GM18526 (cell line): ENCODE measurements around the gene SOBP.

Experiments
- POLR2A ChIP-seq: IDR thresholded peaks from 3 replicates; pipeline ENCODE4 v1.6.1; 2011; ENCODE audit not compliant: insufficient read length; ENCODE audit errors: extremely low read depth

The SOBP gene

GRCh38 chr6:107470364-107470763 is 19.6 kb upstream of the SOBP start:
- no peak for TF ChIP-seq POLR2A

GRCh38 chr6:107473660-107474059 is 16.3 kb upstream of the SOBP start:
- TF ChIP-seq POLR2A, result no peak

DNA sequence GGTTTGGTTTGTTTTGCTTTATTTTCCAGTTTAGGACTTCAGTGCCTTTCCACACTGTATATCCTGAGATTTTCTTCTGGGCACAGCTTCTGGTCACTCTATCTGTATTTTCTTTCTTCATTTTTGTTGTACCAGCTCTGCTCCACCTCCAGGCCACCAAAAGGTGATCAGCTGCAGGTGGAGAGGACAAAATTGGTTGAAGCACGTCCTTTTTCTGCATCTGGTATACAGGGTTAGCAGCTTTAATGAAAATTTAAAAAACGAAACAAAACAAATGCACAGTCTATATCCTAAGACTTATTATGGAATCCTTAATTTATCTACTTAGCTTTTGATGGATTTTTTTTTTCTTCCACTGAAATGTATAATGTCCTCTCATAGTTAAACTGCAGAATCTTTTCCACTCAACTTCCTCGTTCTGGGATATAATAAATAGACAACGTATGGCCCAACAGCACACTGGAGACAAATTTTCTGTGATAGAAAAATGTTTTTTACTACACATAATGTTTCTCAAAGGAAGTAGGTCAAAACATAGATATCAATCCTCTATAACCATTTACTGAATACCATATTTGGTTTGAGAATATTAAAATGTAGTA is 10.7 kb upstream of the SOBP start:
- no peak for TF ChIP-seq POLR2A

DNA sequence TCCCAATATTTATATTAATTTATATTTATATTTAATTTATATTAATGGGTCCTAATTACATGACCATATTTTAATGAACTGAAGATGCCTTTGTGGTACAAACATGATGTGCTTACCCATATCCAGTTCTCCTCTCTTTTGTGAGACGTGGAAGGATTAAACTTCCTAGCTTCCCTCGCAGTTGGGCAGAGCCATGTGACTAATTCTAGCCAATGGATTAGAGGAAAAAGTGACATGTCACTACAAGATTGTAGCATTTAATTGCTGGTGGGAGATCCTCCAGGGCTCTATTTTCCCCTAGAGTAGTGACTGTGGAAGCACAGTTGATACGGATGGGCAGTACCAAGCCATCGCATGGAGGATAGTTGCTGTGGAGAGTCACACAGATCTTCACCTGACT is 4.8 kb upstream of the SOBP start:
- no peak for TF ChIP-seq POLR2A

DNA sequence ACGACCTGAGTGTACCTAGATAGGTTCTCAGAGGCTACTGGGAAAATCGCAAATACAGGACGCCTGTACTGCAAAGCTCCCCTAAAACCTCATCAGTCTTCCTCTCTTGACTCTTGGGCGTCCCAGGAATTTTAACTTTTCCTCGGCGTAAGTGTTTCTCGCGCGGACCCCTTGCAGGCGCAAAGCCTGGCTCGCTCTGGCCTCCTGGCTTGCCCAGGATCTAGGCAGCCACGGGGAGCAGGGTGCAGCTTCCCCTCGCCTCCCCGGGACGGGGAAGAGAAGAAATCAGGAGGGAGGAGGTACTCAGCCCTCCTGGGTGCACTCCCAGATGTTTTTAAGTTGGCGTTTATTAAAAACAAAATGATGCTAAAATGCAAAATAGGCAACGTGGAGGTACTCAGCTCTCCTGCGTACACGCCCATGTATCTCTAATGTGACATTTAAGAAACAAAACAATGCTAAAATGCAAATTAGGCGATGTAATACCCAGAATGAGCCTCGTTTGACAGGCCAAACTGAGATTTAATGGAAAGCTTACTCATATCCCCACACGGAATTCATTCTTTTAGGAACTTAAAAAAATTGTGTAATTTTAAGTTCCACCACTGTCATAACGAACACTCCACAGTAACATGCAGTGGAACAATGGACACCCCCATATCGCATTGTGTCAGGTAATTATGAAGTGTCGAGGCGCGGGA is 1.6 kb upstream of the SOBP start:
- TF ChIP-seq POLR2A, result no peak

- TF ChIP-seq POLR2A, result no peak
These were observed 862 bp upstream of the SOBP start for GRCh38 chr6:107488875-107489635.

GRCh38 chr6:107490566-107491137 is 735 bp downstream of the SOBP start:
- TF ChIP-seq POLR2A, result no peak

GRCh38 chr6:107491138-107491609 is 1.3 kb downstream of the SOBP start:
- TF ChIP-seq POLR2A, result no peak

DNA sequence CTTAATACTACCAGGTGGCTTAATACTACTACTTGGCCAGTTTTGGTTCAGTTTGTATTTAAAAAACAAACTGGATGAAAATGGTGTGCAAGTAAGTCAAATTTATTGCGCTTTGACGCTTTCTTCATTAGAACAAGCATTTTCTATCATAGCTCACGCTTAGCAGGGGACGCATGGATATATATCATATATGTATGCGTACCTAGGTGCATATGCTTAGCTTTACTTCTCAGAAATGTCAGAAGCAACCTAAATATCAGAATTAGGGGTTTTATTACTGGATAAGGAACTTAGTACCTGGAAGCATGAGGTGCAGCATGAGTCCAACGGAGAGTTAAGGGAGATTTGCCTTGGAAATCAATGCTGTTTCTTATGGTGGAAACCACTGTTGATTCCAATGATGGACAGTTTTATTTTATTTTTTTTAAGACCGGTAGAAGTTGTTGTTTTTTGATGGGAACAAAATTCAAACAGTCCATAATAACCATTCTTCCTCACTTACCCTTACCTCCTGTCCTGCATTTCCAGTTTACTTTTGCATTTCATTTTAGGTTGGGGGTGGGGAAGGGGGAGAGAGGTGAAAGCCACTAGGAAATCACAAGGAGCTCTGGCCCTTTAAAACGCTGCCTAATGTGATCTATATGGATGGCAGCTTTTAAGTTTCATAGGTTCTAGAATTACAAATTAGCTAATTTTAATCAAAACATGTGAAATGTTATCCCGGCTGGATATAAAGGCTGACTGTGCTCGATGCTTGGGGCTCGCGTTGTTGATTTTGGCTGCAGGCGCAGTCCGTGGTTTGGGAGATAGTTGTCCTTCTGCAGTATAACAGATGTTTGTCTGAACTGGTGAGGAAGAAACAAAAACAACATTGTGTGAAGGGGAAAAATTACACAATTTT is 2.1 kb downstream of the SOBP start:
- no peak for TF ChIP-seq POLR2A

- no peak for TF ChIP-seq POLR2A
These were observed 3.5 kb downstream of the SOBP start for GRCh38 chr6:107493158-107494057.

DNA sequence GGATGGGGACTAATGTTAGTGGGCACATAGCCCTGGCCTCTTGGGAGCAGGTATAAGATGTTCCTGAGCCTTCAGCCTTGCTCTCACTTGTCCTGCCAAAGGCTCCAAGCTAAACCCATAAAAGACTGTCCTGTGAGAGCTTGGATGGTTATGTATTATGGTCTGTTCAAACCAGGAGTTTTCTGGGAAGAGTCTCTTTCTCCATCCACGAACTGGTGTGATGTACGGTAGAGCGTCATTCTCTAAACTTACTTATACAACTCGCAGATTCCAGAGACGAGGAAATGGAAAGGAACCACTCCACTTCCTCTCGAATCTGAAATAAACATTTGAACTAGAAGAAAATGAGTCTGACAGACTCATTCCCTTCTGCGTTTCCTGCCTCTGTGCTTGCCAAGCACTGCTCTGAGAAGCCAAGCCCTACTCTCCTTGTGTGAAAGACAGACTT is 5.3 kb downstream of the SOBP start:
- TF ChIP-seq POLR2A, result no peak

DNA sequence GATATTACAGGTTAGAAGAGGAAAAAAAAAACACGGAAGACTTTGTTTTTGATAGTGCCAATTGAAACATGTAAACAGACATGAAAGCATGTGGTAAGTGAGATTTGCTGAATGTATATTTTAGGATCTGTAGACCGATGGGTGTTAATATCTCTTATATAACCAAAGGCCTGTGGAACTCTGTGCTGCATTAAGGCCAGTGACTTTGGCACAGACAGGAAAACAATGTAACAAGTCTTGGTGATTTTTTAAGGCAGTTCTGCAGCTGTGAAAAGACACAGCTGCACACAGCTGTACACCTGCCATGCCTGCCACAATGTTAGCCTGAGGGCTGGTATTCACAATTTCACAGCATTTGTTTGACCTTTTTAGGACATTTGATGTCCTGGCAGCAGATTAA is 6.1 kb downstream of the SOBP start:
- no peak for TF ChIP-seq POLR2A

DNA sequence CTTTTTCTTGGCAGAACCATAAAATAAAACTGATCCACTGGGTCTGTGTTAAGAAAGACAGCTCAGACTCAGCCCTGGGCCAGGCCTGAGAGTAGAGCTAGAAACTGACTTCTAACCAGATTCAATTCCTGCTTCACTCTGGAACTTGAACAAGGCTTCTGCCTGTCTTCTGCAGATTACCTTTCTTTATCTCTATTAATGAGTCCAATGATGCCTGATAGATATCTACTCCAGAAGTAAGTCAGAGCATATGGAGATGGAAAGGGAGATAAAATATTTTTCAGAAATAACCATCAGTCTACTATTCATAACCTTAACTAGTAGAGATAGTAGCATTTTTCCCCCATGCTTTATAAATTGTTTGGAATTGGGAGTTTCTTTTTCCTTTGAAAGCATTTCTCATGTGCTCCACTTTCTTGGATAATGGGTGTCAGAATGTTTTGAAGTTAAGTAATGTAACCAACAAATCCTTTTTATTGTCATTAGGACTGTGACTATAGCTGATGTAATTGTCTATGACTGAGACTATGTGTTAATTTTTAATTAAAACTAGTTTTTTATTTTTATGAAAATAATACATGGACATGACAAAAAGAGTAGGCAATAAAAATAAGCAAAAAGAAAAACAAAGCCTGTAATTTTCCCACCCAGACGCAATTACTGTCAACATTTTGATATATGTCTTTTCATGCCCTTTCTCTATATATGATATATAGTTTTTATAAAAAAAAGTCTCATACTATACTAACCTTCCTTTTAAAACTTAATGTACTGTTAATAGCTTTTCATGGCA is 7.2 kb downstream of the SOBP start:
- TF ChIP-seq POLR2A, result no peak
